Left ventricle myocardium inferior (tissue), 1 donor: ENCODE data around the gene KLHL7. TPM values are rescaled to one million over a fixed set of nuclear protein-coding genes. Genes with fewer than 3 reads are reported as not detected.

Experiments
- DNase-seq: peaks from one replicate; pipeline ENCODE4 v3.0.0-alpha.2; 2020
- H3K27ac ChIP-seq: fragments of 200-600 bp; replicated peaks from 2 replicates; pipeline ENCODE4 v1.8.0; 2021
- H3K27me3 ChIP-seq: fragments of 200-600 bp; 2 replicates; pipeline ENCODE4 v1.8.0; 2021; ENCODE audit warnings: low read depth
- H3K36me3 ChIP-seq: fragments of 200-600 bp; 2 replicates; pipeline ENCODE4 v1.8.0; 2021
- H3K4me1 ChIP-seq: fragments of 200-600 bp; 2 replicates; pipeline ENCODE4 v1.8.0; 2021
- H3K4me3 ChIP-seq: fragments of 200-600 bp; 2 replicates; pipeline ENCODE4 v1.8.0; 2021; ENCODE audit warnings: mild to moderate bottlenecking, moderate library complexity
- H3K9me3 ChIP-seq: fragments of 200-600 bp; replicated peaks from 2 replicates; pipeline ENCODE4 v1.8.0; 2021
- intact Hi-C: fragments of 100-400 bp; cut with micrococcal nuclease; formaldehyde crosslinking; loops from one replicate; pipeline ENCODE4 v1.11.0; 2022
- total RNA-seq: library from RNA; stranded (reverse); fragmentation: NEBNext Ultra II Directional; extraction: Animal tissue kit (Norgen Biotek cat#: 25700); gene quantifications from one replicate; pipeline ENCODE4 v1.2.1, GENCODE V29; 2021
- TF ChIP-seq, protein P1 (sequence below): fragments of 200-600 bp; IDR thresholded peaks from 2 replicates; pipeline ENCODE4 v1.8.0; 2021; ENCODE audit warnings: antibody characterized with exemption, mild to moderate bottlenecking, borderline replicate concordance
- donor health status: DM: no; HTN: yes; CAD: no; lungs with severe emphysema.

The KLHL7 gene
- total RNA-seq, 1 donor from 2014 or later = 150 TPM

DNA sequence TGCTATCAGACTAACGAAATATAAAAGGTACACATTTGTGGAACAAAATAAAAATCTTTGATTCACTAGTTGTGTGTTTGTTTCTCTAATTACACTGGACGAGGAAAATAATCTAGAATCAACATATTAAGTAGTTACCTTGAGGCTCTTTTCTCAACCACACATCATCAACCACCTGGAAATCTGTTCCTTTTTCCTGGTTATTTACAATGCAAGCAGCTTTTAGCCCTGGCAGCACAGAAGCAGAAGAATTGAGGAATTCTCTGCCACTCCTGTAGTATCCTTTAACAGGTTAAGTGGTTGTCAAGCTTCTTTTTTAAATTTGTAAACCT, 100.0 kb downstream of the KLHL7 start:
- no peak for DNase-seq
- Histone ChIP-seq H3K9me3 (no peaks in the 10 kb centered on the region), H3K27ac (peak overlapping the region; percentile 23), H3K36me3 (peaks cover 18% of the 10 kb centered on the region), H3K4me1 (peaks cover 7% of the 10 kb centered on the region), H3K27me3 (no peaks in the 10 kb centered on the region), H3K4me3 (peak overlapping the region; percentile 54)
- TF ChIP-seq, protein P1, sequence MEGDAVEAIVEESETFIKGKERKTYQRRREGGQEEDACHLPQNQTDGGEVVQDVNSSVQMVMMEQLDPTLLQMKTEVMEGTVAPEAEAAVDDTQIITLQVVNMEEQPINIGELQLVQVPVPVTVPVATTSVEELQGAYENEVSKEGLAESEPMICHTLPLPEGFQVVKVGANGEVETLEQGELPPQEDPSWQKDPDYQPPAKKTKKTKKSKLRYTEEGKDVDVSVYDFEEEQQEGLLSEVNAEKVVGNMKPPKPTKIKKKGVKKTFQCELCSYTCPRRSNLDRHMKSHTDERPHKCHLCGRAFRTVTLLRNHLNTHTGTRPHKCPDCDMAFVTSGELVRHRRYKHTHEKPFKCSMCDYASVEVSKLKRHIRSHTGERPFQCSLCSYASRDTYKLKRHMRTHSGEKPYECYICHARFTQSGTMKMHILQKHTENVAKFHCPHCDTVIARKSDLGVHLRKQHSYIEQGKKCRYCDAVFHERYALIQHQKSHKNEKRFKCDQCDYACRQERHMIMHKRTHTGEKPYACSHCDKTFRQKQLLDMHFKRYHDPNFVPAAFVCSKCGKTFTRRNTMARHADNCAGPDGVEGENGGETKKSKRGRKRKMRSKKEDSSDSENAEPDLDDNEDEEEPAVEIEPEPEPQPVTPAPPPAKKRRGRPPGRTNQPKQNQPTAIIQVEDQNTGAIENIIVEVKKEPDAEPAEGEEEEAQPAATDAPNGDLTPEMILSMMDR = no peak
- intact Hi-C loops = no loop called here

GRCh38 chr7:23205909-23206767, 100.6 kb downstream of the KLHL7 start:
- intact Hi-C loops = no loop called here
- Histone ChIP-seq H3K4me1 (peaks cover 4% of the 10 kb centered on the region), H3K27me3 (no peaks in the 10 kb centered on the region), H3K9me3 (no peaks in the 10 kb centered on the region), H3K4me3 (peak overlapping the region; percentile 54), H3K36me3 (peaks cover 12% of the 10 kb centered on the region), H3K27ac (peak overlapping the region; percentile 23)
- TF ChIP-seq, protein P1 = no peak
- no peak for DNase-seq

DNA sequence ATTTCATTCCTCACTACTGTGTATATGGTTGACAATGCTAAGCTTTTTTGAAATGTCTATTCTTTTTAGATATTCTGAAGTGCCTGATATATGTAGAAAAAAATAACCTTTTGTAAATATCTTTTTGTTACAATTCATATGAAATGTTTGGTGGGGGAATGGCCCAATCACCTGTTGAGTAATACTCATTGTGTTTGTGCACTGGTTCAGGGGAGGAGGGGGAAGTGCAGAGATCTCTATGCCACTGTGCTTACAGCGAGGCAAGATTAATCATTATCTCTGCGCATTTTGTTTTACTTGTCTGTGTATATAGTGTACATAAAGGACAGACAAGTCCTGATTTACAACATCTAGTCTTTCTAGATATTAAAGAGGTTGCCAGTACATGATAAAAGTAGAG, 101.4 kb downstream of the KLHL7 start:
- Histone ChIP-seq H3K36me3 (peaks cover 4% of the 10 kb centered on the region), H3K4me3 (no peak overlapping the region), H3K27me3 (no peaks in the 10 kb centered on the region), H3K4me1 (peaks cover 4% of the 10 kb centered on the region), H3K27ac (no peak overlapping the region), H3K9me3 (no peaks in the 10 kb centered on the region)
- no peak for DNase-seq
- TF ChIP-seq, protein P1 = no peak
- intact Hi-C loops = no loop called here

- no peak for DNase-seq
- TF ChIP-seq, protein P1 = no peak
- H3K27me3 ChIP-seq = no peaks in the 10 kb centered on the region
- no peaks in the 10 kb centered on the region for H3K36me3 ChIP-seq
- no peak overlapping the region for H3K27ac ChIP-seq
- peaks cover 4% of the 10 kb centered on the region for H3K4me1 ChIP-seq
- no peak overlapping the region for H3K4me3 ChIP-seq
- H3K9me3 ChIP-seq = no peaks in the 10 kb centered on the region
- intact Hi-C loops = no loop called here
These were observed 102.3 kb downstream of the KLHL7 start for GRCh38 chr7:23207884-23208283.

DNA sequence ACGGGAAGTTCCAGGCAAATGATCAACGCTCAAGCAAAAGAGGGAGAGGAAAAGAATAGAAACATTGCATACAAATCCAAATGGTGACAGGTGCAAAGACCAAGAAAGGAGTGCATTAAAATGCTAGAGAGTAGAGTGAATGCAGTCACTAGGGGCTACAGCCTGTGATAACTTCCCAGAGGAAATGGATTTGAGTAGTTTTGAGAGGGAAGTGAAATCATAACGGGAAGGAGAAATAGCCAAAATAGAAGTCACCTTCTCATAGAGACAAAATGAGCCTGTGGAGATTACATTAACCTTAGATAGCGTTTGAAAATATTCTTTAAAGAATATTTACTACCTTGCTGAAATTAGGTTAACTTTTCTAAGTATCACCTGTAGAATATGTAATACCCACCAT, 102.7 kb downstream of the KLHL7 start:
- H3K4me1 ChIP-seq = peaks cover under 1% of the 10 kb centered on the region
- H3K27me3 ChIP-seq = no peaks in the 10 kb centered on the region
- TF ChIP-seq, protein P1 = no peak
- H3K9me3 ChIP-seq = no peaks in the 10 kb centered on the region
- intact Hi-C loops = no loop called here
- H3K4me3 ChIP-seq = no peak overlapping the region
- DNase-seq = no peak
- no peak overlapping the region for H3K27ac ChIP-seq
- H3K36me3 ChIP-seq = no peaks in the 10 kb centered on the region
